Activated CD4-positive, alpha-beta memory T cell treated with anti-CD3 and anti-CD28 coated beads for 36 hours (primary cell): ENCODE data around the gene TMEM106C. TPM values are rescaled to one million over a fixed set of nuclear protein-coding genes. Genes with fewer than 3 reads are reported as not detected.

Experiments
- CTCF ChIA-PET: fragments of 350-600 bp; sonication (Branson Sonifier 250); formaldehyde crosslinking; loops from one replicate; lab custom pipeline; 2021; ENCODE audit warnings: antibody characterized with exemption, inconsistent platforms; lab: Charles Lee
- POLR2A ChIA-PET: fragments of 350-600 bp; sonication (Branson Sonifier 250); formaldehyde crosslinking; loops from one replicate; lab custom pipeline; 2021; ENCODE audit warnings: antibody characterized with exemption; lab: Charles Lee
- DNase-seq: peaks from one replicate; pipeline ENCODE4 v3.0.0-alpha.2; 2020
- H3K27ac Mint-ChIP-seq: one replicate; pipeline ENCODE4 v1.8.0; 2021; ENCODE audit warnings: mixed read lengths
- H3K27me3 Mint-ChIP-seq: one replicate; pipeline ENCODE4 v1.8.0; 2021; ENCODE audit warnings: mixed read lengths
- H3K36me3 Mint-ChIP-seq: one replicate; pipeline ENCODE4 v1.8.0; 2021; ENCODE audit warnings: mixed read lengths
- H3K4me1 Mint-ChIP-seq: one replicate; pipeline ENCODE4 v1.8.0; 2021; ENCODE audit warnings: low read depth, mixed read lengths
- H3K4me3 Mint-ChIP-seq: one replicate; pipeline ENCODE4 v1.8.0; 2021; ENCODE audit warnings: mild to moderate bottlenecking, mixed read lengths
- H3K9me3 Mint-ChIP-seq: one replicate; pipeline ENCODE4 v1.8.0; 2021; ENCODE audit warnings: mixed read lengths
- intact Hi-C: fragments of 100-400 bp; cut with micrococcal nuclease; formaldehyde crosslinking; loops from one replicate; pipeline ENCODE4 v1.15.1; 2023
- total RNA-seq, 2 experiments: library from RNA; stranded (reverse); gene quantifications; one replicate each; pipeline ENCODE4 v1.2.3, GENCODE V29; 2021

The TMEM106C gene
- total RNA-seq, 2 experiments from 2014 or later, result 179 to 182 TPM

DNA sequence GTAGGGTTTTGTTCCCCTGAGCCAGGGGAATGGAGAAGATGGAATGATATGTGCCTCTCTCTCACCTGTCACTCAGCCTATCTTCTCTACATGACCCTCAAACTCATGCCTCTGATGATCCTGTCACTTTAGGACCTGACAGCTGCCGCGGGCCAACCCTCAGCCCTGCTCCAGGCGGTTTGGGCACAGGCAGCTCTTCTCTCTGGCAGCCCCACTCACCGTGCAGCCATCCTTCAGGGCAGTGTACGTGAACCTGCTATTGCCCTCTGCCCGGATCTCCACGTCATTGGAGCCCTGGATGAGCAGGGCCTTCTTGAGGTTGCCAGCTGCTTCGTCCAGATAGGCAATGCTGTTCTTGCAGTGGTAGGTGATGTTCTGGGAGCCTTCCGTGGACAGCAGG, 10.5 kb downstream of the TMEM106C start:
- Mint-ChIP-seq H3K4me1 (peaks cover 4% of the 10 kb centered on the region), H3K4me3 (no peak overlapping the region), H3K9me3 (no peaks in the 10 kb centered on the region), H3K36me3 (peaks cover 2% of the 10 kb centered on the region), H3K27ac (no peak overlapping the region), H3K27me3 (no peaks in the 10 kb centered on the region)
- ChIA-PET POLR2A (no interaction called here), CTCF (interaction anchor here (0.8 to 1.5 kb wide), 4 partner anchors 10 to 639 kb away, joined by 3 read pairs; partner anchors contain the start of gene TMEM106C)
- intact Hi-C loops, result no loop called here
- no peak for DNase-seq

GRCh38 chr12:47975036-47975620, 11.7 kb downstream of the TMEM106C start:
- no peaks in the 10 kb centered on the region for H3K27me3 Mint-ChIP-seq
- CTCF ChIA-PET, result no interaction called here
- no peak for DNase-seq
- POLR2A ChIA-PET, result no interaction called here
- no peaks in the 10 kb centered on the region for H3K9me3 Mint-ChIP-seq
- H3K4me3 Mint-ChIP-seq, result no peak overlapping the region
- intact Hi-C loops, result no loop called here
- no peaks in the 10 kb centered on the region for H3K36me3 Mint-ChIP-seq
- no peak overlapping the region for H3K27ac Mint-ChIP-seq
- H3K4me1 Mint-ChIP-seq, result no peaks in the 10 kb centered on the region

DNA sequence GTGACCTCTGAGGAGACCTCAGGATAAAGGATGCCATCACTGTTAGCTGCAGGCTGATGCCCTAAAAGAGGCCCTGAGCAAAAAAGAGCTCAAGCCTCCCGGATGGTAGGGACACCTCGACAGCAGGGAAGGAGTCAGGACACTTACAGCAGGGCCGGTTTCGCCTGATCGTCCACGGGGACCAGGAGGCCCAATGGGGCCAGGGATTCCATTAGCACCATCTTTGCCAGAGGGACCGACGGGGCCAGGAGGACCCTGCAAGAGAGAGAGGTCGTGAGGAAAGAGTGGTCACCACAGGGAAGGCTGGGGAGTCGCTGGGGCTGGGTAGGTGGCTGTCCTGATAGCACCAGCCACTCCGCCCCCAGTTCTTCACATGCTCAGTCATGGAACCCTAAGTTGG, 12.4 kb downstream of the TMEM106C start:
- Mint-ChIP-seq H3K36me3 (no peaks in the 10 kb centered on the region), H3K9me3 (no peaks in the 10 kb centered on the region), H3K4me3 (no peak overlapping the region), H3K4me1 (no peaks in the 10 kb centered on the region), H3K27ac (no peak overlapping the region), H3K27me3 (no peaks in the 10 kb centered on the region)
- DNase-seq, result no peak
- intact Hi-C loops, result no loop called here
- ChIA-PET POLR2A (no interaction called here), CTCF (interaction anchor here (1.0 kb wide), 1 partner anchor 13 kb away, joined by 3 read pairs; the partner anchor contains the start of gene TMEM106C)

DNA sequence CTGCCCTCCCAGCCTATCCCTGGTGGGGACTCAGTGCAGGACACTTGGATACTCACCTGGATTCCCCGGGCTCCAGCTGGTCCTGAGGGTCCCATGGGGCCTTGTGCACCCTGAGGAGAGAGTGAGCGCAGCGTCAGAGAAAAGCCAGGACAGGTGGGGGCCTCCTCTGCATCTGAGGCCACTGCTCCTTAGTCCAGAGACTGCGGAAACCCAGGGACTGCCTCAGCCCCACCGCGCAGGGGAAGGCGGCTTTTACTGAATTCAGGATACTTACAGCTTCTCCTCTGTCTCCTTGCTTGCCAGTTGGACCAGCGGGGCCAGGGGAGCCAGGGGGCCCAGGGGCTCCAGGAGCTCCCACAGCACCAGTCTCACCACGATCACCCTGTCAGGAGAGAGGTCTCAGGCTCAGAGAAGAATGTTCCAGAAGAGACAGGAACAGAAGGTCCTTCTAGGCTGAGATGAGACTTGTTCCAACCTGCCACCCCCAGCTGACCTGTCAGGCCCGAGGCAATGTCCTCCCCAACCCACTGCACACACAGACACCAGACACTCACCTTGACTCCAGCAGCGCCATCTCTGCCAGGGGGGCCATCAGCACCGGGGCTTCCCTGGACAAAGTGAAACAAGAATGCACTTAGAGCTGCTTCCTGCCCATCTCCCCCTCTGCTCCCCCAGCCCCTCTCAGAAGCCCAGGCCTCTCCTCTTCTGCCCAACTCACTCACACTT, 13.8 kb downstream of the TMEM106C start:
- CTCF ChIA-PET, result interaction anchor here (1.2 kb wide), 1 partner anchor 28 kb away, joined by 7 read pairs; no protein-coding TSS in a partner anchor
- Mint-ChIP-seq H3K4me3 (no peak overlapping the region), H3K4me1 (no peaks in the 10 kb centered on the region), H3K36me3 (no peaks in the 10 kb centered on the region), H3K27ac (no peak overlapping the region), H3K9me3 (no peaks in the 10 kb centered on the region), H3K27me3 (no peaks in the 10 kb centered on the region)
- POLR2A ChIA-PET, result interaction anchor here (1.2 kb wide), 1 partner anchor 72 kb away, joined by 3 read pairs; the partner anchor contains the start of gene VDR
- DNase-seq, result no peak
- intact Hi-C loops, result no loop called here

DNA sequence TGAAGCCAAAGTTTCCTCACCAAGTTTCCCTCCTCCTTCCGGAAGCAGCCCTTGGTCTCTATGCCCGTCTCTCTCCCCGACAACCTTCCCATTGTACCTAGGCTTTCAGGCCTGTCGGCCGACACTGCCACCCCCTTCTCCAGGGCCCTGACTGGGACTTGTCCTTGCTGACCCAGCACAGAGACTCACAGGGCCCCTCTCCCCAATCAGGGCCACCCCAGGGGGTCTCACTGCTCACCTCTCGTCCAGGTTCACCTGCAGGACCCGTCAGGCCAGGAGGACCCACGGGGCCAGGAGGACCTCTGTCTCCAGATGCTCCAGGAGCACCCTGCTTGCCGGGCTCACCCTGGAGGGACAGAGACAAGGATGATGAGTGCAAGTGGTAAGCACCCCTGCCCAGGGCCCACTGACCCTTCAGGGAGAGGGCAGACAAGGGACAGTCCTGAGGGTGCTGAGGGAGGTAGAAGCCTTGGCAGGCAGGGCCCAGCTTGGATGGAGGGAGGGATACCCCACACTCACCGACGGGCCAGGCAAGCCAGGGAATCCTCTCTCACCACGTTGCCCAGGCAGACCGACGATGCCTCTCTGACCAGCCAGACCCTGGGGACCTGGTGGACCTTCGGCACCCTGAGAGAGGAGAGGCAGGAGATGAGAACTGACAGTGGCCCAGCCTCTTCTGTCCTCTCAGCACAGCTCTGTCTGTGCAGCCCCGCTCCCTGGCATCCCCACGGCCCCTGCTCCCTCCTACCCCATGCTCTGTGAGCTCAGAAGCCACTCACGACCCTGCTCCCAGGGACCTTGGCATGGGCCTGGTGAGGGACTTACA, 14.6 kb downstream of the TMEM106C start:
- H3K36me3 Mint-ChIP-seq, result no peaks in the 10 kb centered on the region
- intact Hi-C loops, result no loop called here
- no peak overlapping the region for H3K4me3 Mint-ChIP-seq
- no peaks in the 10 kb centered on the region for H3K4me1 Mint-ChIP-seq
- DNase-seq, result no peak
- no peak overlapping the region for H3K27ac Mint-ChIP-seq
- no peaks in the 10 kb centered on the region for H3K9me3 Mint-ChIP-seq
- CTCF ChIA-PET, result interaction anchor here (1.2 kb wide), 1 partner anchor 29 kb away, joined by 7 read pairs; no protein-coding TSS in a partner anchor
- H3K27me3 Mint-ChIP-seq, result no peaks in the 10 kb centered on the region
- POLR2A ChIA-PET, result no interaction called here

DNA sequence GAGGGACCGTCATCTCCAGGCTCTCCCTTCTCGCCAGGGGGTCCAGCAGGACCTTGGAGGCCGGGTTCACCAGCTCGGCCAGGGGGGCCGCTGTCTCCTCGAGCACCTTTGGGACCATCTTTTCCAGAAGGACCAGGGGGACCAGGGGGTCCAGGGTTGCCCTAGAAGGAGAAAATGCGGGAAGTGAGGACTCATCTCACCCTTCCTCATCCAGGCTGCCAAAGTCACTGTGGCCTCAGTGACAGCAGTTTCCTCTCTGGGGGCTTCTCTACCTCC, 15.1 kb downstream of the TMEM106C start:
- no peak overlapping the region for H3K27ac Mint-ChIP-seq
- ChIA-PET POLR2A (no interaction called here), CTCF (no interaction called here)
- H3K4me1 Mint-ChIP-seq, result no peaks in the 10 kb centered on the region
- H3K36me3 Mint-ChIP-seq, result no peaks in the 10 kb centered on the region
- H3K9me3 Mint-ChIP-seq, result no peaks in the 10 kb centered on the region
- intact Hi-C loops, result no loop called here
- H3K27me3 Mint-ChIP-seq, result no peaks in the 10 kb centered on the region
- DNase-seq, result no peak
- H3K4me3 Mint-ChIP-seq, result no peak overlapping the region

- no peak for DNase-seq
- ChIA-PET CTCF (no interaction called here), POLR2A (no interaction called here)
- Mint-ChIP-seq H3K27me3 (no peaks in the 10 kb centered on the region), H3K27ac (no peak overlapping the region), H3K4me3 (no peak overlapping the region), H3K4me1 (no peaks in the 10 kb centered on the region), H3K9me3 (no peaks in the 10 kb centered on the region), H3K36me3 (no peaks in the 10 kb centered on the region)
- intact Hi-C loops, result no loop called here
Measured at GRCh38 chr12:47979166-47979565, 15.8 kb downstream of the TMEM106C start.

DNA sequence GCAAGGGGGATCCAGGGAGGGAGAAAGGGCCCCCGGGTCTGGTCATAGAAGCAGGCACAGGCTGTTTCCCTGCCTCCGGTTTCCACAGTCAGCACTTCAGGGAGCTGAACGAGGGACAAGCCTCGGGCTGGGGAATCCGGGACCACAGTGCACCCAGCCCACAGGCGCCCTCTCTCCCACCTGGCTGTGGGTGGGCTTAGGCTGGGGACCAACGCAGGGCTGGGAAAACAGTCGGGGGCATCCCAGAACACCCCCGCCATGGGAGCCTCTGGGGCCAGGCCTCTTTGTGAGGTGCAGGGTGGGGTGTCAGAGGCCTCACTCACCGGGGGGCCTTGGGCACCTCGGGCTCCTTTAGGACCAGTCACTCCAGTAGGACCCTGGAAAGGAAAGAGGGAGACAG, 16.3 kb downstream of the TMEM106C start:
- POLR2A ChIA-PET, result no interaction called here
- no peaks in the 10 kb centered on the region for H3K4me1 Mint-ChIP-seq
- intact Hi-C loops, result no loop called here
- no peaks in the 10 kb centered on the region for H3K9me3 Mint-ChIP-seq
- no peaks in the 10 kb centered on the region for H3K36me3 Mint-ChIP-seq
- CTCF ChIA-PET, result no interaction called here
- H3K27ac Mint-ChIP-seq, result no peak overlapping the region
- H3K27me3 Mint-ChIP-seq, result no peaks in the 10 kb centered on the region
- no peak overlapping the region for H3K4me3 Mint-ChIP-seq
- no peak for DNase-seq

DNA sequence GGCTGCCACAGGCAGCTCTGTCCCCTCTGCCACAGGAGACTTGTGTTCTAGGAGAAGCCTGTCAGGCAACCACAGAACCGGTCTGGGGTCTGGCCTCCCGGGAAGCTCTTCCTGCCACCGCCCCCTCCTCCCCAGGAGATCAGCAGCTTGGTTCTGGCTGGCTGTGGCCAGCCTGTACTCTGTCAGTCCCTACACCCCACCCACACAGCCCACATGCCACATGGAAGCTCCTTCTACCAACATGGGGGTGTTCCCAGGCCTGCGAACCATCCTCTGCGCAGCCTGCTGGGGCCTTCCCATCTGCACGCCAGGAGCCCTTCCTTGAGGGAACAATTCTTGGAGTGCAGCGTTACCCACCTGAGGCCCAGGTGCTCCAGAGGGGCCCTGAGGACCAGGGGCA, 16.8 kb downstream of the TMEM106C start:
- H3K9me3 Mint-ChIP-seq, result no peaks in the 10 kb centered on the region
- no peaks in the 10 kb centered on the region for H3K36me3 Mint-ChIP-seq
- intact Hi-C loops, result no loop called here
- no peak for DNase-seq
- CTCF ChIA-PET, result no interaction called here
- POLR2A ChIA-PET, result no interaction called here
- no peaks in the 10 kb centered on the region for H3K4me1 Mint-ChIP-seq
- no peak overlapping the region for H3K4me3 Mint-ChIP-seq
- H3K27me3 Mint-ChIP-seq, result no peaks in the 10 kb centered on the region
- H3K27ac Mint-ChIP-seq, result no peak overlapping the region

GRCh38 chr12:47980779-47981495, 17.5 kb downstream of the TMEM106C start:
- no peaks in the 10 kb centered on the region for H3K4me1 Mint-ChIP-seq
- intact Hi-C loops, result no loop called here
- ChIA-PET POLR2A (no interaction called here), CTCF (no interaction called here)
- DNase-seq, result no peak
- H3K4me3 Mint-ChIP-seq, result no peak overlapping the region
- H3K36me3 Mint-ChIP-seq, result no peaks in the 10 kb centered on the region
- no peak overlapping the region for H3K27ac Mint-ChIP-seq
- no peaks in the 10 kb centered on the region for H3K9me3 Mint-ChIP-seq
- no peaks in the 10 kb centered on the region for H3K27me3 Mint-ChIP-seq

- Mint-ChIP-seq H3K27me3 (no peaks in the 10 kb centered on the region), H3K27ac (no peak overlapping the region), H3K36me3 (no peaks in the 10 kb centered on the region), H3K4me3 (no peak overlapping the region), H3K4me1 (no peaks in the 10 kb centered on the region), H3K9me3 (no peaks in the 10 kb centered on the region)
- ChIA-PET POLR2A (no interaction called here), CTCF (interaction anchor here (0.6 to 1.0 kb wide), 3 partner anchors 18 to 285 kb away, joined by 3 to 4 read pairs (median 3); partner anchors contain the start of gene TMEM106C)
- intact Hi-C loops, result no loop called here
- DNase-seq, result no peak
Measured at GRCh38 chr12:47981496-47982260, 18.3 kb downstream of the TMEM106C start.
